ENCODE data around the gene SHISA6.

- TF ChIP-seq, protein P1, sequence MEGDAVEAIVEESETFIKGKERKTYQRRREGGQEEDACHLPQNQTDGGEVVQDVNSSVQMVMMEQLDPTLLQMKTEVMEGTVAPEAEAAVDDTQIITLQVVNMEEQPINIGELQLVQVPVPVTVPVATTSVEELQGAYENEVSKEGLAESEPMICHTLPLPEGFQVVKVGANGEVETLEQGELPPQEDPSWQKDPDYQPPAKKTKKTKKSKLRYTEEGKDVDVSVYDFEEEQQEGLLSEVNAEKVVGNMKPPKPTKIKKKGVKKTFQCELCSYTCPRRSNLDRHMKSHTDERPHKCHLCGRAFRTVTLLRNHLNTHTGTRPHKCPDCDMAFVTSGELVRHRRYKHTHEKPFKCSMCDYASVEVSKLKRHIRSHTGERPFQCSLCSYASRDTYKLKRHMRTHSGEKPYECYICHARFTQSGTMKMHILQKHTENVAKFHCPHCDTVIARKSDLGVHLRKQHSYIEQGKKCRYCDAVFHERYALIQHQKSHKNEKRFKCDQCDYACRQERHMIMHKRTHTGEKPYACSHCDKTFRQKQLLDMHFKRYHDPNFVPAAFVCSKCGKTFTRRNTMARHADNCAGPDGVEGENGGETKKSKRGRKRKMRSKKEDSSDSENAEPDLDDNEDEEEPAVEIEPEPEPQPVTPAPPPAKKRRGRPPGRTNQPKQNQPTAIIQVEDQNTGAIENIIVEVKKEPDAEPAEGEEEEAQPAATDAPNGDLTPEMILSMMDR (IDR thresholded peaks at IDR 0.05) = no peak
- TF ChIP-seq POLR2AphosphoS5 (IDR thresholded peaks at IDR 0.05; ENCODE audit: low read depth, low read length) (no peak), SIN3A (IDR thresholded peaks at IDR 0.05; ENCODE audit: borderline replicate concordance, insufficient read depth, low read depth, low read length) (no peak), TCF7L2 (IDR thresholded peaks at IDR 0.05; ENCODE audit: low read depth, low read length) (no peak)
Observed at GRCh38 chr17:11304568-11304967, 63.6 kb downstream of the SHISA6 start.

Data from Panc1 (cell line).